Body of pancreas (tissue), 4 donors: ENCODE results near the gene SLC7A1.

Experiments
- POLR2A ChIP-seq, 3 donors: fragments of 450-650 bp; IDR thresholded peaks; one replicate each; pipeline ENCODE4 v1.6.1; 2016; ENCODE audit warnings: antibody characterized with exemption in 3 of 3, mild to moderate bottlenecking in 2 of 3
- TF ChIP-seq, protein P1 (sequence below), 7 experiments: fragments of 450-650 bp in 4 of 7; fragments of 200-600 bp in 3 of 7; sonication (generic) in 3 of 7; IDR thresholded peaks; one replicate each; pipeline ENCODE4 v1.5.1; 2016 to 2019; ENCODE audit warnings: antibody characterized with exemption in 7 of 7

DNA sequence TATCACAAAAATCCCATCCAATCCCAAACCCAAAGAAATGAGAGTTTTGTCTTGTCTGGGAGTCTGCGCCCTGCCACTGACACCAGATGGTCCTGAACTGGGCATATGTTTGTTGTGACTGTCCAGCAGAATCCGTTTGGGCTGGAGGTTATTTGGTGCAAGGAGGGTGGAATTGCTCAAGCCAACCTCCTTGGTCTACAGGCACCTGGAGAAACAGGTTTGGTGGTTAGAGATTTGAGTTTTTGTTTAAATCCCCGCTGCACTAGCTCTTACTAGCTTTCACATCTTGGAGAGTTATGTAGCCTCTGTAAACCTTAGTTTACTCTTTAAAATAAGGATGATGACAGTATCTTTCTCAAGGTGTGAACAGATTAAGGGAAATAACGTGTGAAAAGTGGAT, 101.7 kb downstream of the SLC7A1 start:
- TF ChIP-seq, protein P1, sequence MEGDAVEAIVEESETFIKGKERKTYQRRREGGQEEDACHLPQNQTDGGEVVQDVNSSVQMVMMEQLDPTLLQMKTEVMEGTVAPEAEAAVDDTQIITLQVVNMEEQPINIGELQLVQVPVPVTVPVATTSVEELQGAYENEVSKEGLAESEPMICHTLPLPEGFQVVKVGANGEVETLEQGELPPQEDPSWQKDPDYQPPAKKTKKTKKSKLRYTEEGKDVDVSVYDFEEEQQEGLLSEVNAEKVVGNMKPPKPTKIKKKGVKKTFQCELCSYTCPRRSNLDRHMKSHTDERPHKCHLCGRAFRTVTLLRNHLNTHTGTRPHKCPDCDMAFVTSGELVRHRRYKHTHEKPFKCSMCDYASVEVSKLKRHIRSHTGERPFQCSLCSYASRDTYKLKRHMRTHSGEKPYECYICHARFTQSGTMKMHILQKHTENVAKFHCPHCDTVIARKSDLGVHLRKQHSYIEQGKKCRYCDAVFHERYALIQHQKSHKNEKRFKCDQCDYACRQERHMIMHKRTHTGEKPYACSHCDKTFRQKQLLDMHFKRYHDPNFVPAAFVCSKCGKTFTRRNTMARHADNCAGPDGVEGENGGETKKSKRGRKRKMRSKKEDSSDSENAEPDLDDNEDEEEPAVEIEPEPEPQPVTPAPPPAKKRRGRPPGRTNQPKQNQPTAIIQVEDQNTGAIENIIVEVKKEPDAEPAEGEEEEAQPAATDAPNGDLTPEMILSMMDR (IDR thresholded peaks at IDR 0.05), result no peak
- TF ChIP-seq POLR2A (IDR thresholded peaks at IDR 0.05), result no peak
